Uterus (tissue), 4 donors: ENCODE results near the gene PTPRF. TPM values are rescaled to one million over a fixed set of nuclear protein-coding genes. Genes with fewer than 3 reads are reported as not detected.
A peak's percentile ranks its signal among the peaks of the same experiment; 100 is the strongest.

Experiments used
- DNase-seq, 2 donors: peaks; one replicate each; pipeline ENCODE4 v3.0.0-alpha.2; 2019 to 2020
- H3K27ac ChIP-seq, 2 donors: fragments of 200-600 bp; sonication (generic); 1 replicate in 1 of 2; 2 replicates in 1 of 2; pipeline ENCODE4 v1.5.1; 2016 to 2018
- H3K27me3 ChIP-seq, 2 donors: fragments of 200-600 bp; sonication (generic); one replicate each; pipeline ENCODE4 v1.5.1; 2018 to 2019; ENCODE audit warnings: control low read depth in 1 of 2
- H3K36me3 ChIP-seq, 2 donors: fragments of 200-600 bp; sonication (generic); one replicate each; pipeline ENCODE4 v1.5.1; 2019; ENCODE audit warnings: control low read depth in 1 of 2
- H3K4me1 ChIP-seq, 2 donors: fragments of 200-600 bp; sonication (generic); one replicate each; pipeline ENCODE4 v1.5.1; 2018 to 2019; ENCODE audit warnings: control low read depth in 1 of 2
- H3K4me3 ChIP-seq, 2 donors: fragments of 200-600 bp; sonication (generic); 1 replicate in 1 of 2; 2 replicates in 1 of 2; pipeline ENCODE4 v1.5.1; 2018 to 2019; ENCODE audit warnings: mild to moderate bottlenecking in 1 of 2
- H3K9me3 ChIP-seq, 2 donors: fragments of 200-600 bp; sonication (generic); one replicate each; pipeline ENCODE4 v1.5.1; 2019; ENCODE audit warnings: control low read depth in 1 of 2
- CTCF ChIP-seq, 4 experiments: fragments of 200-600 bp in 2 of 4; fragments of 450-650 bp in 2 of 4; sonication (generic) in 2 of 4; IDR thresholded peaks; one replicate each; pipeline ENCODE4 v1.5.1; 2016 to 2019; ENCODE audit warnings: antibody characterized with exemption in 4 of 4, mild to moderate bottlenecking in 2 of 4, moderate library complexity in 1 of 4
- POLR2A ChIP-seq, 2 donors: fragments of 450-650 bp; IDR thresholded peaks; one replicate each; pipeline ENCODE4 v1.6.1; 2016; ENCODE audit warnings: antibody characterized with exemption in 2 of 2, mild to moderate bottlenecking in 1 of 2, moderate library complexity in 1 of 2
- intact Hi-C: fragments of 100-400 bp; cut with DNase I; formaldehyde crosslinking; loops from one replicate; pipeline ENCODE4 v1.15.1; 2023; ENCODE audit warnings: low total_unique reads
- total RNA-seq, 4 donors: library from RNA; depleted of rRNA in 3 of 4; stranded (reverse); fragments of >200 nt in 3 of 4; gene quantifications; one replicate each; pipeline versions ENCODE4 v1.1.0 to v1.2.4, GENCODE V29; 2014 to 2023
- donor health status: DM: yes; HTN: yes; CAD: no.

Gene PTPRF
- total RNA-seq, 4 donors from 2014 or later = 24.7 to 172 (median 124) TPM

- no peak for TF ChIP-seq CTCF (IDR thresholded peaks at IDR 0.05)
- TF ChIP-seq POLR2A (IDR thresholded peaks at IDR 0.05) = no peak
- H3K27me3 ChIP-seq = no peaks in the 10 kb centered on the region
- no peak for DNase-seq
- no peak overlapping the region for H3K4me3 ChIP-seq
- H3K36me3 ChIP-seq = no peaks in the 10 kb centered on the region
- H3K9me3 ChIP-seq = no peaks in the 10 kb centered on the region
- intact Hi-C loops = no loop called here
- no peaks in the 10 kb centered on the region for H3K4me1 ChIP-seq
- no peak overlapping the region for H3K27ac ChIP-seq
These were observed 49.4 kb downstream of the PTPRF start for GRCh38 chr1:43580039-43580438.

GRCh38 chr1:43582162-43582566 lies 51.5 kb downstream of the PTPRF start:
- Histone ChIP-seq H3K4me1 (no peaks in the 10 kb centered on the region), H3K27ac (peak overlapping the region in 1 of 2 donors; percentile 60), H3K27me3 (no peaks in the 10 kb centered on the region), H3K9me3 (no peaks in the 10 kb centered on the region), H3K36me3 (no peaks in the 10 kb centered on the region), H3K4me3 (no peak overlapping the region)
- DNase-seq = peak; percentile 55 to 59
- TF ChIP-seq POLR2A (IDR thresholded peaks at IDR 0.05) = no peak
- intact Hi-C loops = no loop called here

GRCh38 chr1:43583058-43583457 lies 52.4 kb downstream of the PTPRF start:
- TF ChIP-seq POLR2A (IDR thresholded peaks at IDR 0.05) = no peak
- no peak for TF ChIP-seq CTCF (IDR thresholded peaks at IDR 0.05)
- no peaks in the 10 kb centered on the region for H3K36me3 ChIP-seq

GRCh38 chr1:43584204-43584603 lies 53.5 kb downstream of the PTPRF start:
- TF ChIP-seq POLR2A (IDR thresholded peaks at IDR 0.05) (no peak), CTCF (IDR thresholded peaks at IDR 0.05) (no peak)
- Histone ChIP-seq H3K9me3 (no peaks in the 10 kb centered on the region), H3K4me1 (no peaks in the 10 kb centered on the region), H3K4me3 (no peak overlapping the region), H3K27me3 (no peaks in the 10 kb centered on the region), H3K36me3 (no peaks in the 10 kb centered on the region), H3K27ac (no peak overlapping the region)
- DNase-seq = no peak
- intact Hi-C loops = no loop called here

More at GRCh38 chr1:43583058-43583457, 52.4 kb downstream of the PTPRF start:
- no peaks in the 10 kb centered on the region for H3K9me3 ChIP-seq
- no peak overlapping the region for H3K27ac ChIP-seq
- no peak for DNase-seq
- no peaks in the 10 kb centered on the region for H3K27me3 ChIP-seq
- intact Hi-C loops = no loop called here
- H3K4me1 ChIP-seq = no peaks in the 10 kb centered on the region
- H3K4me3 ChIP-seq = no peak overlapping the region

- Histone ChIP-seq H3K9me3 (no peaks in the 10 kb centered on the region), H3K36me3 (no peaks in the 10 kb centered on the region)
- intact Hi-C loops = no loop called here
These were observed 54.9 kb downstream of the PTPRF start for GRCh38 chr1:43585557-43585956.

More at GRCh38 chr1:43585557-43585956, 54.9 kb downstream of the PTPRF start:
- H3K27ac ChIP-seq = no peak overlapping the region
- no peak for TF ChIP-seq CTCF (IDR thresholded peaks at IDR 0.05)
- no peak for TF ChIP-seq POLR2A (IDR thresholded peaks at IDR 0.05)
- H3K27me3 ChIP-seq = no peaks in the 10 kb centered on the region
- DNase-seq = no peak
- no peak overlapping the region for H3K4me3 ChIP-seq
- H3K4me1 ChIP-seq = no peaks in the 10 kb centered on the region
